H1 (cell line): Measurements from ENCODE around the gene TMEM243. TPM values are rescaled to one million over a fixed set of nuclear protein-coding genes. Genes with fewer than 3 reads are reported as not detected.

ENCODE experiments used
- CTCF ChIA-PET: fragments of 300-600 bp; sonication (Branson Sonifier 250); formaldehyde crosslinking; loops from one replicate; lab custom pipeline; 2021; ENCODE audit not compliant: partially characterized antibody; lab: Charles Lee
- POLR2A ChIA-PET: fragments of 300-600 bp; sonication (Branson Sonifier 250); formaldehyde crosslinking; loops from one replicate; lab custom pipeline; 2021; ENCODE audit warnings: inconsistent platforms; ENCODE audit not compliant: partially characterized antibody; lab: Charles Lee
- DNase-seq, 2 experiments: peaks; one replicate each; pipeline versions ENCODE4 v3.0.0 to v3.0.0-alpha.2; 2010 to 2022; ENCODE audit warnings: low spot score in 2 of 2, low read depth in 1 of 2, mixed read lengths in 1 of 2
- FAIRE-seq: peaks from 2 replicates; lab custom pipeline; 2011; peaks lifted over from hg19 to GRCh38; lab: Jason Lieb, UNC
- H2AFZ ChIP-seq: 2 replicates; pipeline ENCODE4 v1.8.1; 2012; ENCODE audit warnings: low read length, inconsistent platforms
- H2AK5ac ChIP-seq: 2 replicates; pipeline ENCODE4 v1.6.1; 2013; ENCODE audit warnings: low read depth, low read length
- H2BK120ac ChIP-seq: replicated peaks from 2 replicates; pipeline ENCODE3; 2013; ENCODE audit warnings: low read depth, low read length, inconsistent platforms
- H2BK12ac ChIP-seq: 2 replicates; pipeline ENCODE4 v1.6.1; 2013; ENCODE audit warnings: low read depth, low read length
- H2BK15ac ChIP-seq: 2 replicates; pipeline ENCODE4 v1.6.1; 2013; ENCODE audit warnings: low read length
- H2BK20ac ChIP-seq: 2 replicates; pipeline ENCODE4 v1.6.1; 2013; ENCODE audit warnings: low read length
- H2BK5ac ChIP-seq: 2 replicates; pipeline ENCODE4 v1.6.1; 2013; ENCODE audit warnings: low read depth, low read length
- H3K14ac ChIP-seq: 2 replicates; pipeline ENCODE4 v1.6.1; 2013; ENCODE audit warnings: inconsistent platforms; ENCODE audit not compliant: insufficient read length
- H3K18ac ChIP-seq: 2 replicates; pipeline ENCODE4 v1.6.1; 2013; ENCODE audit warnings: low read length; ENCODE audit errors: extremely low read depth
- H3K23ac ChIP-seq: 2 replicates; pipeline ENCODE4 v1.6.1; 2013; ENCODE audit warnings: inconsistent platforms; ENCODE audit not compliant: insufficient read length
- H3K23me2 ChIP-seq: 2 replicates; pipeline ENCODE4 v1.6.1; 2013; ENCODE audit warnings: low read depth, low read length
- H3K27ac ChIP-seq: 2 replicates; pipeline ENCODE4 v1.6.1; 2011; ENCODE audit warnings: low read depth, low read length, inconsistent platforms
- H3K27me3 ChIP-seq, 4 experiments: replicated peaks in 1 of 4; 1 replicate in 1 of 4; 2 replicates in 3 of 4; pipeline versions ENCODE4 v1.6.1 to v1.8.1; 2011 to 2013; ENCODE audit warnings: low read length in 3 of 4, mild to moderate bottlenecking in 3 of 4, inconsistent platforms in 2 of 4, mixed read lengths in 2 of 4, moderate library complexity in 1 of 4; ENCODE audit not compliant: control insufficient read depth in 3 of 4, insufficient read depth in 3 of 4; ENCODE audit errors: extremely low read depth in 1 of 4
- H3K36me3 ChIP-seq, 4 experiments: 2 replicates each; pipeline versions ENCODE4 v1.6.1 to v1.8.1; 2011 to 2013; ENCODE audit warnings: mild to moderate bottlenecking in 4 of 4, low read length in 3 of 4, moderate library complexity in 2 of 4, control low read depth in 1 of 4, inconsistent platforms in 1 of 4; ENCODE audit not compliant: insufficient read depth in 4 of 4, control insufficient read depth in 2 of 4
- H3K4ac ChIP-seq: replicated peaks from 2 replicates; pipeline ENCODE3; 2013; ENCODE audit warnings: low read length, low read depth, mixed read lengths, inconsistent platforms; ENCODE audit not compliant: insufficient read length
- H3K4me1 ChIP-seq, 4 experiments: replicated peaks in 1 of 4; 1 replicate in 1 of 4; 2 replicates in 3 of 4; pipeline versions ENCODE4 v1.6.1 to v1.8.1; 2011 to 2013; ENCODE audit warnings: low read length in 3 of 4, inconsistent platforms in 2 of 4, mixed read lengths in 1 of 4; ENCODE audit not compliant: insufficient read depth in 4 of 4, control insufficient read depth in 3 of 4
- H3K4me2 ChIP-seq, 2 experiments: 2 replicates each; pipeline versions ENCODE4 v1.6.1 to v1.8.1; 2011 to 2013; ENCODE audit warnings: low read depth in 2 of 2, low read length in 2 of 2, control low read depth in 1 of 2, inconsistent platforms in 1 of 2, mild to moderate bottlenecking in 1 of 2; ENCODE audit not compliant: insufficient read depth in 1 of 2
- H3K4me3 ChIP-seq, 4 experiments: fragments of 200-600, 300-600 bp in 1 of 4; sonication (generic), shearing (Covaris generic), sonication (Bioruptor Twin) in 1 of 4; 2 replicates each; pipeline versions ENCODE4 v1.5.1 to v1.8.1; 2011 to 2016; ENCODE audit warnings: low read length in 4 of 4, low read depth in 3 of 4, control low read depth in 2 of 4, inconsistent platforms in 2 of 4, mild to moderate bottlenecking in 2 of 4, mixed read lengths in 1 of 4, moderate library complexity in 1 of 4; ENCODE audit not compliant: insufficient read depth in 2 of 4; ENCODE audit errors: extremely low read depth in 1 of 4
- H3K56ac ChIP-seq: replicated peaks from 2 replicates; pipeline ENCODE3; 2013; ENCODE audit warnings: low read depth, mild to moderate bottlenecking, mixed read lengths, low read length, inconsistent platforms; ENCODE audit not compliant: insufficient read length
- H3K79me1 ChIP-seq: 2 replicates; pipeline ENCODE4 v1.6.1; 2013; ENCODE audit warnings: low read depth, low read length, control low read depth
- H3K79me2 ChIP-seq, 2 experiments: 2 replicates each; pipeline versions ENCODE4 v1.6.1 to v1.8.1; 2012 to 2013; ENCODE audit warnings: low read length in 2 of 2, mild to moderate bottlenecking in 2 of 2, inconsistent platforms in 1 of 2; ENCODE audit not compliant: insufficient read depth in 2 of 2, control insufficient read depth in 1 of 2
- H3K9ac ChIP-seq, 4 experiments: replicated peaks in 1 of 4; 1 replicate in 1 of 4; 2 replicates in 3 of 4; pipeline versions ENCODE4 v1.6.1 to v1.8.1; 2011 to 2013; ENCODE audit warnings: low read depth in 3 of 4, low read length in 3 of 4, control low read depth in 2 of 4, mild to moderate bottlenecking in 2 of 4, moderate library complexity in 2 of 4, inconsistent platforms in 1 of 4; ENCODE audit errors: extremely low read depth in 1 of 4
- H3K9me3 ChIP-seq, 2 experiments: 2 replicates each; pipeline versions ENCODE4 v1.6.1 to v1.8.1; 2012 to 2013; ENCODE audit warnings: mild to moderate bottlenecking in 2 of 2, moderate library complexity in 2 of 2, control low read depth in 1 of 2, inconsistent platforms in 1 of 2, low read depth in 1 of 2, low read length in 1 of 2, mixed read lengths in 1 of 2; ENCODE audit not compliant: insufficient read depth in 2 of 2
- H4K20me1 ChIP-seq, 2 experiments: replicated peaks in 1 of 2; 2 replicates each; pipeline versions ENCODE3 to v1.8.1; 2011 to 2013; ENCODE audit warnings: inconsistent platforms in 2 of 2, low read length in 2 of 2, mild to moderate bottlenecking in 1 of 2; ENCODE audit not compliant: insufficient read depth in 2 of 2, control insufficient read depth in 1 of 2
- H4K5ac ChIP-seq: 2 replicates; pipeline ENCODE4 v1.6.1; 2013; ENCODE audit warnings: low read length, low read depth, mixed read lengths, inconsistent platforms; ENCODE audit not compliant: insufficient read length
- H4K8ac ChIP-seq: 2 replicates; pipeline ENCODE4 v1.8.0; 2013; ENCODE audit warnings: mild to moderate bottlenecking, moderate library complexity, low read length, inconsistent platforms; ENCODE audit not compliant: insufficient read depth; ENCODE audit errors: extremely low read depth
- H4K91ac ChIP-seq: replicated peaks from 2 replicates; pipeline ENCODE3; 2013; ENCODE audit warnings: low read length, mixed read lengths, inconsistent platforms; ENCODE audit not compliant: insufficient read length
- BACH1 ChIP-seq: IDR thresholded peaks from 2 replicates; pipeline ENCODE4 v1.6.1; 2012; ENCODE audit warnings: low read length, improper control_type of control experiment
- CEBPB ChIP-seq: IDR thresholded peaks from 2 replicates; pipeline ENCODE4 v1.6.1; 2012; ENCODE audit warnings: low read depth, low read length
- CHD1 ChIP-seq: IDR thresholded peaks from 2 replicates; pipeline ENCODE4 v1.6.1; 2012; ENCODE audit warnings: low read depth, low read length, improper control_type of control experiment
- EP300 ChIP-seq, 2 experiments: IDR thresholded peaks; 1 replicate in 1 of 2; 2 replicates in 1 of 2; pipeline ENCODE4 v1.6.1; 2011 to 2012; ENCODE audit warnings: low read depth in 2 of 2, low read length in 2 of 2, mild to moderate bottlenecking in 2 of 2, borderline replicate concordance in 1 of 2, inconsistent platforms in 1 of 2, moderate library complexity in 1 of 2
- EZH2 ChIP-seq: fragments of 200-600 bp; sonication (generic); IDR thresholded peaks from 2 replicates; pipeline ENCODE4 v1.7.1; 2012; ENCODE audit warnings: low read depth, mild to moderate bottlenecking, moderate library complexity, low read length, inconsistent platforms; ENCODE audit not compliant: severe bottlenecking
- FOSL1 ChIP-seq: IDR thresholded peaks from 2 replicates; pipeline ENCODE4 v1.6.1; 2011; ENCODE audit warnings: mild to moderate bottlenecking, low read depth, low read length, moderate library complexity; ENCODE audit not compliant: insufficient read depth
- GABPA ChIP-seq: IDR thresholded peaks from 2 replicates; pipeline ENCODE4 v1.6.1; 2011; ENCODE audit warnings: mild to moderate bottlenecking, low read length, moderate library complexity, borderline replicate concordance; ENCODE audit not compliant: insufficient read depth
- KDM5A ChIP-seq: fragments of 200-600 bp; IDR thresholded peaks from 2 replicates; pipeline ENCODE4 v1.7.1; 2012; ENCODE audit warnings: mild to moderate bottlenecking, low read length, inconsistent platforms, mixed read lengths
- POU5F1 ChIP-seq: IDR thresholded peaks from 2 replicates; pipeline ENCODE4 v1.6.1; 2011; ENCODE audit warnings: low read depth, mild to moderate bottlenecking, low read length, moderate library complexity
- RBBP5 ChIP-seq: IDR thresholded peaks from 2 replicates; pipeline ENCODE4 v1.7.1; 2012; ENCODE audit warnings: low read depth, mild to moderate bottlenecking, inconsistent platforms, low read length, moderate library complexity, borderline replicate concordance
- RFX5 ChIP-seq: IDR thresholded peaks from 2 replicates; pipeline ENCODE4 v1.6.1; 2011; ENCODE audit warnings: low read depth, low read length, improper control_type of control experiment, borderline replicate concordance
- SP2 ChIP-seq: IDR thresholded peaks from 2 replicates; pipeline ENCODE4 v1.6.1; 2012; ENCODE audit warnings: mild to moderate bottlenecking, low read length, inconsistent platforms
- TAF1 ChIP-seq: IDR thresholded peaks from 2 replicates; pipeline ENCODE4 v1.6.1; 2011; ENCODE audit warnings: mild to moderate bottlenecking, low read depth, low read length
- WGBS, 2 experiments: shearing (Covaris generic) in 1 of 2; methylation state at CpG; one replicate each; pipeline versions ENCODE4 v1.1.6 to v1.1.7; 2013 to 2015; ENCODE audit warnings: low lambda C conversion rate in 2 of 2, mixed read lengths in 2 of 2, inconsistent platforms in 1 of 2, low coverage in 1 of 2, missing lambda C conversion rate in 1 of 2; ENCODE audit not compliant: insufficient replicate concordance in 2 of 2, insufficient coverage in 1 of 2, insufficient read length in 1 of 2; ENCODE audit errors: extremely low coverage in 1 of 2, missing lambda C conversion rate in 1 of 2; 5-methylcytosine and 5-hydroxymethylcytosine counted together
- polyA plus RNA-seq, 7 experiments: library from polyadenylated mRNA; depleted of rRNA in 3 of 7; stranded (reverse) in 5 of 7; unstranded in 2 of 7; fragments of >200 nt in 5 of 7; fragments of 200-250 nt in 2 of 7; gene quantifications; 1 replicate in 5 of 7; 2 replicates in 1 of 7; 4 replicates in 1 of 7; pipeline versions ENCODE4 v1.2.1 to v1.2.3, GENCODE V29; 2011 to 2013; ENCODE audit warnings: missing spikeins in 2 of 7, mixed read lengths in 2 of 7
- total RNA-seq: library from RNA; stranded (reverse); fragmentation: NEBNext Ultra II Directional; extraction: Animal tissue kit (Norgen Biotek cat#: 25700); gene quantifications from 2 replicates; pipeline ENCODE4 v1.2.1, GENCODE V29; 2021

Gene TMEM243
- total and polyA plus RNA-seq, 2 of the 8 experiments (the other 6 are each of a cell fraction or from before 2014, with no cell fraction given), result 23.7 to 27.6 TPM

DNA sequence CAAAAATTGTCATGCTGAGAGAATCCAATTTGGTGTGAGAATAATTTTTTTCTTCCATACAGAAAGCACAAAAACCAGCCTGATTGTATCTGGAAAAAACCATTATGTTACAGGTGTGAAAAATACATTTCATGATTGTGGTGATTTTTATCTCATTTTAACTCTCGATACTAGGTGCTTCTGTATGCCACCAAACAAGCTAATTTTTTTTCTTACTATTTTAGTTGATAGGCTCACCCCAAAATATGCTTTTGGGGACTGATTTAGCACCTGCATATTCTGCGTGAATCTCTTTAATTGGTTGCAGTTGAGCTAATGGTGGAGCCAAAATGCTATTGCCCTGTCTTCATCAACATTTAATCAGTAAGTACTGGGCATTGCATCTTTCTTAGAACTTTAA lies 65.4 kb downstream of the TMEM243 start:
- H3K4me3 ChIP-seq, result peak overlapping the region; percentile 30 to 99 (median 78)
- H2AK5ac ChIP-seq, result no peak overlapping the region
- 64% methylated on average over 2 of the region's 2 CpGs; no CpG with 5 or more reads in 1 of the 2 experiments for WGBS, 2 experiments
- FAIRE-seq (no peak), DNase-seq (no peak)
- no peak overlapping the region for H4K91ac ChIP-seq
- H2BK15ac ChIP-seq, result no peak overlapping the region
- H2BK12ac ChIP-seq, result no peak overlapping the region
- H3K36me3 ChIP-seq, result peaks cover 0 to 19% (median 0%) of the 10 kb centered on the region in 4 experiments; a peak in 1 of 8 replicates
- peak overlapping the region; percentile 73 to 78 for H3K4me2 ChIP-seq
- peaks cover 32 to 68% of the 10 kb centered on the region in 2 experiments; a peak in 3 of 4 replicates for H3K79me2 ChIP-seq
- no peak overlapping the region for H3K23ac ChIP-seq
- H3K27me3 ChIP-seq, result no peaks in the 10 kb centered on the region
- no peak overlapping the region for H3K56ac ChIP-seq
- CTCF ChIA-PET, result interaction anchor here (0.6 to 2.0 kb wide), 6 partner anchors 94 to 249 kb away, joined by 3 to 5 read pairs (median 4); partner anchors contain the start of gene ELAPOR2
- peaks cover 0 to 4% of the 10 kb centered on the region in 2 experiments for H4K20me1 ChIP-seq
- H2BK120ac ChIP-seq, result no peak overlapping the region
- H3K9ac ChIP-seq, result peak overlapping the region in 2 of 4 experiments; percentile 34 to 54; a peak in 2 of 7 replicates
- no peak overlapping the region for H4K8ac ChIP-seq
- H4K5ac ChIP-seq, result no peak overlapping the region
- no peak overlapping the region for H3K18ac ChIP-seq
- 0 out of 2 replicates have a peak, but pooled peaks cover 2% of the 10 kb centered on the region for H3K23me2 ChIP-seq
- H3K4me1 ChIP-seq, result peaks cover 0 to 3% (median 0%) of the 10 kb centered on the region in 4 experiments; a peak in 2 of 7 replicates
- no peak for TF ChIP-seq KDM5A
- TF ChIP-seq RBBP5, result no peak
- TF ChIP-seq EZH2, result no peak
- no peak for TF ChIP-seq GABPA
- TF ChIP-seq CHD1, result no peak
- TF ChIP-seq CEBPB, result no peak
- TF ChIP-seq SP2, result no peak
- no peak for TF ChIP-seq POU5F1
- TF ChIP-seq BACH1, result no peak
- TF ChIP-seq TAF1, result no peak
- TF ChIP-seq FOSL1, result no peak
- TF ChIP-seq EP300 (IDR thresholded peaks at IDR 0.05; ENCODE audit: borderline replicate concordance in 1 of 2, low read depth in 2 of 2, low read length in 2 of 2), result no peak
- no peak for TF ChIP-seq RFX5
- no peak overlapping the region for H2BK20ac ChIP-seq
- H3K27ac ChIP-seq, result no peak overlapping the region
- H2AFZ ChIP-seq, result no peak overlapping the region
- no peak overlapping the region for H2BK5ac ChIP-seq
- H3K9me3 ChIP-seq, result no peaks in the 10 kb centered on the region
- no peaks in the 10 kb centered on the region for H3K79me1 ChIP-seq
- no peak overlapping the region for H3K4ac ChIP-seq
- H3K14ac ChIP-seq, result no peak overlapping the region
- POLR2A ChIA-PET, result interaction anchor here (0.8 to 4.3 kb wide), 7 partner anchors 12 to 115 kb away, joined by 3 to 40 read pairs (median 4); partner anchors contain the start of genes ELAPOR2 and TMEM243
